ENCODE measurements around the gene MICAL3.

DNA sequence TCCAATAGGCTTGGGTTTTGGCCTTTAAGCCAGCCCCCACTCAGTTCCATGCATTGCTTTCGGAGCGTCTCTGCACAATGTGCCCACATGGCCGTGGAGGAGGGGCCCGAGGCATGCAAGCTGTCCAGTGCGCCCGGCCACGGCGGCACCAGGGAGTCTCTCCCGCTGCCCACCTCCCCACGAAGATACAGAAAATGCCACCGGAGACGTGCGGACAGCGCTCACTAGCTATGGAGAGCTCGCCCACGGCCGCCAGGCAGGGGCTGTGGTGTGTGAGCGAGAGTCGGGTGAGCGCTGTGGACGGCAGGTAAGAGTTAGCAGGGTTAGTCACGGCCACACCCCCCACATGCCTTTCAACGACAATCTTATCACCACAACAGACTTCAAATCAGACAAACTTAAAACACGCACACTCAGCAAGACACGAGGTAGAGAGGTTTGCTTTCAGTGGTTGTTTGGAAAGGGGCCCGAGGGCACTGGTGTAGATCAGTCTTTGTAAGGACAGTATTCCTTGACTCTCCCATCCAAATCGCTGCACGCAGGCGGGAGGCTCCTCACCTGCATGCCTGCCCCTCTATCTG lies 231.4 kb downstream of the MICAL3 start:
- TF ChIP-seq ZNF274 (IDR thresholded peaks at IDR 0.05; ENCODE audit: low read depth, low read length) (no peak), SUZ12 (IDR thresholded peaks at IDR 0.05; ENCODE audit: extremely low read depth, insufficient read depth, insufficient read length) (no peak), YY1 (IDR thresholded peaks at IDR 0.05; ENCODE audit: insufficient read depth, insufficient read length) (no peak)

Data from NT2/D1 (cell line).